Measurements from ENCODE around the gene CNTNAP2.
"Not testable (repeated sequence)": the region's sequence is repeated elsewhere in the genome, so short reads cannot be mapped to it uniquely, and the experiment has no call there.

Gene CNTNAP2

GRCh38 chr7:147775516-147776284 lies 1659.1 kb downstream of the CNTNAP2 start:
- H3K18ac ChIP-seq (ENCODE audit: low read length) = no peak overlapping the region
- no peak overlapping the region for H3K9ac ChIP-seq (ENCODE audit: low read length)
- H3K36me3 ChIP-seq (ENCODE audit: control insufficient read depth, insufficient read depth, low read length) = no peaks in the 10 kb centered on the region
- H2BK120ac ChIP-seq (ENCODE audit: low read depth, low read length) = no peak overlapping the region
- H3K56ac ChIP-seq (ENCODE audit: low read length) = no peak overlapping the region
- H2AK5ac ChIP-seq (ENCODE audit: low read length) = no peak overlapping the region
- H2BK5ac ChIP-seq (ENCODE audit: low read length) = no peak overlapping the region
- H3K23ac ChIP-seq (ENCODE audit: low read length) = no peak overlapping the region
- DNase-seq = peak; percentile 6
- no peak overlapping the region for H4K5ac ChIP-seq (ENCODE audit: low read length)
- no peaks in the 10 kb centered on the region for H3K27me3 ChIP-seq (ENCODE audit: insufficient read depth, low read length, poor library complexity)
- no peaks in the 10 kb centered on the region for H3K79me2 ChIP-seq (ENCODE audit: control insufficient read depth, insufficient read depth, low read length)
- no peak overlapping the region for H4K8ac ChIP-seq (ENCODE audit: low read depth, low read length)
- H3K4me1 ChIP-seq (ENCODE audit: control insufficient read depth, low read depth, low read length) = no peaks in the 10 kb centered on the region
- no CpG with 5 or more reads among the region's 1 CpG for WGBS (ENCODE audit: extremely low coverage, insufficient coverage, low lambda C conversion rate)
- no peak overlapping the region for H3K4me3 ChIP-seq (ENCODE audit: low read length)
- no peak overlapping the region for H3K27ac ChIP-seq (ENCODE audit: low read depth, low read length)
- no peak overlapping the region for H3K4me2 ChIP-seq (ENCODE audit: low read length)
- no peak overlapping the region for H2BK15ac ChIP-seq (replicated peaks; ENCODE audit: low read depth)
- no peak overlapping the region for H3K4ac ChIP-seq (ENCODE audit: low read depth, low read length)
- no peaks in the 10 kb centered on the region for H3K79me1 ChIP-seq (ENCODE audit: low read length)

DNA sequence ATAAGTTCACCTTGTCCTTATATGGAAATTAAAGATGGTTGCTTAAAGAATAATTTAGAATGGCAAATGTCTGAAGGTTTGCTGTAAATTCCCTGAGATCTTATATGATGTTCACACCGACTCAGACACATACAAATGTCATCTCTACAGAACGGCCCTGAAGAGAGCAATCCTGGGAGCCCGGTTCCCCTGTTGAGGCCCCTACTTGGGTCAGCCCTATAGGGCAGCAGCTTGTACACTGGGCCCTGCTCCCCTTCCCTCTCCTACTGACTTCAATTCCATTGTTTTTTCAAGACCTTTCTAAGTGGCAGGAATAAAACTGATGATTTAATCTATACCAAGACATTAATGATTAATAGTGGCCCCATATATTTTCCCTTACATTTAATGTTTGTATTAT lies 1660.7 kb downstream of the CNTNAP2 start:
- Histone ChIP-seq H3K79me2 (ENCODE audit: control insufficient read depth, insufficient read depth, low read length) (no peaks in the 10 kb centered on the region), H2BK15ac (replicated peaks; ENCODE audit: low read depth) (no peak overlapping the region), H2AK5ac (ENCODE audit: low read length) (no peak overlapping the region), H3K4ac (ENCODE audit: low read depth, low read length) (no peak overlapping the region), H3K36me3 (ENCODE audit: control insufficient read depth, insufficient read depth, low read length) (no peaks in the 10 kb centered on the region), H3K27me3 (ENCODE audit: insufficient read depth, low read length, poor library complexity) (no peaks in the 10 kb centered on the region), H4K5ac (ENCODE audit: low read length) (no peak overlapping the region), H3K56ac (ENCODE audit: low read length) (no peak overlapping the region), H3K27ac (ENCODE audit: low read depth, low read length) (no peak overlapping the region), H3K4me3 (ENCODE audit: low read length) (no peak overlapping the region), H3K4me2 (ENCODE audit: low read length) (no peak overlapping the region), H3K23ac (ENCODE audit: low read length) (no peak overlapping the region), H2BK120ac (ENCODE audit: low read depth, low read length) (no peak overlapping the region), H3K79me1 (ENCODE audit: low read length) (no peaks in the 10 kb centered on the region), H3K4me1 (ENCODE audit: control insufficient read depth, low read depth, low read length) (no peaks in the 10 kb centered on the region), H3K9ac (ENCODE audit: low read length) (no peak overlapping the region), H2BK5ac (ENCODE audit: low read length) (no peak overlapping the region), H3K18ac (ENCODE audit: low read length) (no peak overlapping the region), H4K8ac (ENCODE audit: low read depth, low read length) (no peak overlapping the region)
- no CpG with 5 or more reads among the region's 3 CpGs for WGBS (ENCODE audit: extremely low coverage, insufficient coverage, low lambda C conversion rate)
- DNase-seq = no peak

- H2BK15ac ChIP-seq (replicated peaks; ENCODE audit: low read depth) = no peak overlapping the region
- H3K4me3 ChIP-seq (ENCODE audit: low read length) = no peak overlapping the region
- H2BK120ac ChIP-seq (ENCODE audit: low read depth, low read length) = no peak overlapping the region
- no peak overlapping the region for H2BK5ac ChIP-seq (ENCODE audit: low read length)
- DNase-seq = no peak
- no peak overlapping the region for H3K56ac ChIP-seq (ENCODE audit: low read length)
- WGBS (ENCODE audit: extremely low coverage, insufficient coverage, low lambda C conversion rate) = no CpG with 5 or more reads among the region's 3 CpGs
- H3K27me3 ChIP-seq (ENCODE audit: insufficient read depth, low read length, poor library complexity) = no peaks in the 10 kb centered on the region
- H3K27ac ChIP-seq (ENCODE audit: low read depth, low read length) = no peak overlapping the region
- no peaks in the 10 kb centered on the region for H3K4me1 ChIP-seq (ENCODE audit: control insufficient read depth, low read depth, low read length)
- no peak overlapping the region for H2AK5ac ChIP-seq (ENCODE audit: low read length)
- H3K36me3 ChIP-seq (ENCODE audit: control insufficient read depth, insufficient read depth, low read length) = no peaks in the 10 kb centered on the region
- no peak overlapping the region for H3K18ac ChIP-seq (ENCODE audit: low read length)
- no peaks in the 10 kb centered on the region for H3K79me1 ChIP-seq (ENCODE audit: low read length)
- no peak overlapping the region for H3K9ac ChIP-seq (ENCODE audit: low read length)
- H3K79me2 ChIP-seq (ENCODE audit: control insufficient read depth, insufficient read depth, low read length) = no peaks in the 10 kb centered on the region
- H3K23ac ChIP-seq (ENCODE audit: low read length) = no peak overlapping the region
- H4K5ac ChIP-seq (ENCODE audit: low read length) = no peak overlapping the region
- H3K4me2 ChIP-seq (ENCODE audit: low read length) = no peak overlapping the region
- H3K4ac ChIP-seq (ENCODE audit: low read depth, low read length) = no peak overlapping the region
- H4K8ac ChIP-seq (ENCODE audit: low read depth, low read length) = no peak overlapping the region
Measured at GRCh38 chr7:147779949-147780348, 1663.3 kb downstream of the CNTNAP2 start.

DNA sequence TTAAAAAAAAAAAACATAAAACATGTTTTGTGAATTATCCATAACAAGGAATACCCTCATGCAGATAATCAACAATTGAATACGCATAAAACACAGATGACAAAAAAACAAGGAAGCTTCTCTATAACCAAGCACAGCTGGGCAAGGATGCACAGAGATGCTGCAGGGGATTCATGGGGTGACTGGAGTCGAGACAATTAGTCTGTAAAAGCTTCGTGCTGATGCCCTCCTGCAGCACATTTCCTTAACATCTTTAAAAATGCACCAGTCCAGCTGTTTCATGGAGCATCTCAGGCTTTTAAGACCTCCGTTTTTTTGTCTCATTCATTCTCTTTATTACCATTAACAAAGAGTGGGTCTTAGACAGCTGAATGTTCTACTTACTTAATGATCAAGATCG lies 1680.0 kb downstream of the CNTNAP2 start:
- no peak overlapping the region for H4K8ac ChIP-seq (ENCODE audit: low read depth, low read length)
- WGBS (ENCODE audit: extremely low coverage, insufficient coverage, low lambda C conversion rate) = no CpG with 5 or more reads among the region's 5 CpGs
- no peaks in the 10 kb centered on the region for H3K4me1 ChIP-seq (ENCODE audit: control insufficient read depth, low read depth, low read length)
- no peaks in the 10 kb centered on the region for H3K36me3 ChIP-seq (ENCODE audit: control insufficient read depth, insufficient read depth, low read length)
- H3K9ac ChIP-seq (ENCODE audit: low read length) = no peak overlapping the region
- no peak overlapping the region for H2BK5ac ChIP-seq (ENCODE audit: low read length)
- no peak overlapping the region for H3K56ac ChIP-seq (ENCODE audit: low read length)
- H3K18ac ChIP-seq (ENCODE audit: low read length) = no peak overlapping the region
- no peak overlapping the region for H2BK120ac ChIP-seq (ENCODE audit: low read depth, low read length)
- no peak overlapping the region for H2AK5ac ChIP-seq (ENCODE audit: low read length)
- no peak overlapping the region for H2BK15ac ChIP-seq (replicated peaks; ENCODE audit: low read depth)
- no peak overlapping the region for H4K5ac ChIP-seq (ENCODE audit: low read length)
- no peaks in the 10 kb centered on the region for H3K27me3 ChIP-seq (ENCODE audit: insufficient read depth, low read length, poor library complexity)
- no peak overlapping the region for H3K4me2 ChIP-seq (ENCODE audit: low read length)
- H3K79me1 ChIP-seq (ENCODE audit: low read length) = no peaks in the 10 kb centered on the region
- no peak overlapping the region for H3K27ac ChIP-seq (ENCODE audit: low read depth, low read length)
- H3K4me3 ChIP-seq (ENCODE audit: low read length) = no peak overlapping the region
- no peak for DNase-seq
- H3K4ac ChIP-seq (ENCODE audit: low read depth, low read length) = no peak overlapping the region
- no peaks in the 10 kb centered on the region for H3K79me2 ChIP-seq (ENCODE audit: control insufficient read depth, insufficient read depth, low read length)
- H3K23ac ChIP-seq (ENCODE audit: low read length) = no peak overlapping the region

GRCh38 chr7:147798001-147798400 lies 1681.4 kb downstream of the CNTNAP2 start:
- no peak overlapping the region for H3K4me2 ChIP-seq (ENCODE audit: low read length)
- H3K79me2 ChIP-seq (ENCODE audit: control insufficient read depth, insufficient read depth, low read length) = no peaks in the 10 kb centered on the region
- DNase-seq = no peak
- no peak overlapping the region for H2BK15ac ChIP-seq (replicated peaks; ENCODE audit: low read depth)
- H3K56ac ChIP-seq (ENCODE audit: low read length) = no peak overlapping the region
- no peak overlapping the region for H3K23ac ChIP-seq (ENCODE audit: low read length)
- H4K5ac ChIP-seq (ENCODE audit: low read length) = no peak overlapping the region
- no peaks in the 10 kb centered on the region for H3K36me3 ChIP-seq (ENCODE audit: control insufficient read depth, insufficient read depth, low read length)
- no peak overlapping the region for H2BK5ac ChIP-seq (ENCODE audit: low read length)
- H4K8ac ChIP-seq (ENCODE audit: low read depth, low read length) = no peak overlapping the region
- H3K79me1 ChIP-seq (ENCODE audit: low read length) = no peaks in the 10 kb centered on the region
- H2BK120ac ChIP-seq (ENCODE audit: low read depth, low read length) = no peak overlapping the region
- no peak overlapping the region for H2AK5ac ChIP-seq (ENCODE audit: low read length)
- H3K4me3 ChIP-seq (ENCODE audit: low read length) = no peak overlapping the region
- H3K27me3 ChIP-seq (ENCODE audit: insufficient read depth, low read length, poor library complexity) = no peaks in the 10 kb centered on the region
- no peak overlapping the region for H3K18ac ChIP-seq (ENCODE audit: low read length)
- H3K4ac ChIP-seq (ENCODE audit: low read depth, low read length) = no peak overlapping the region
- H3K9ac ChIP-seq (ENCODE audit: low read length) = no peak overlapping the region
- no peak overlapping the region for H3K27ac ChIP-seq (ENCODE audit: low read depth, low read length)
- no peaks in the 10 kb centered on the region for H3K4me1 ChIP-seq (ENCODE audit: control insufficient read depth, low read depth, low read length)
- WGBS (ENCODE audit: extremely low coverage, insufficient coverage, low lambda C conversion rate) = no CpG with 5 or more reads among the region's 5 CpGs

DNA sequence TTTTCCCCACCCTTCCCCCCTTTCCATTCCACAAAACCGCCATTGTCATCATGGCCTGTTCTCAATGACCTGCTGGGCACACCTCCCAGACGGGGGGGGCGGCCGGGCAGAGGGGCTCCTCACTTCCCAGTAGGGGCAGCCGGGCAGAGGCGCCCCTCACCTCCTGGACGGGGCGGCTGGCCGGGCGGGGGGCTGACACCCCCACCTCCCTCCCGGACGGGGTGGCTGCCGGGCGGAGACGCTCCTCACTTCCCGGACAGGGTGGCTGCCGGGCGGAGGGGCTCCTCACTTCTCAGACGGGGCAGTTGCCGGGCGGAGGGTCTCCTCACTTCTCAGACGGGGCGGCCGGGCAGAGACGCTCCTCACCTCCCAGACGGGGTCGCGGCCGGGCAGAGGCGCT lies 1685.2 kb downstream of the CNTNAP2 start:
- H2BK15ac ChIP-seq (replicated peaks; ENCODE audit: low read depth); H3K9ac ChIP-seq (ENCODE audit: low read length); H3K4me3 ChIP-seq (ENCODE audit: low read length); H2BK120ac ChIP-seq (ENCODE audit: low read depth, low read length); H3K27me3 ChIP-seq (ENCODE audit: insufficient read depth, low read length, poor library complexity); H3K79me1 ChIP-seq (ENCODE audit: low read length); H2AK5ac ChIP-seq (ENCODE audit: low read length); H4K8ac ChIP-seq (ENCODE audit: low read depth, low read length); H4K5ac ChIP-seq (ENCODE audit: low read length); H3K79me2 ChIP-seq (ENCODE audit: control insufficient read depth, insufficient read depth, low read length); DNase-seq; H3K27ac ChIP-seq (ENCODE audit: low read depth, low read length); H3K18ac ChIP-seq (ENCODE audit: low read length); H3K36me3 ChIP-seq (ENCODE audit: control insufficient read depth, insufficient read depth, low read length); H3K56ac ChIP-seq (ENCODE audit: low read length); H3K23ac ChIP-seq (ENCODE audit: low read length); H3K4me1 ChIP-seq (ENCODE audit: control insufficient read depth, low read depth, low read length); H3K4me2 ChIP-seq (ENCODE audit: low read length); H3K4ac ChIP-seq (ENCODE audit: low read depth, low read length); H2BK5ac ChIP-seq (ENCODE audit: low read length): not testable (repeated sequence)
- no CpG with 5 or more reads among the region's 30 CpGs for WGBS (ENCODE audit: extremely low coverage, insufficient coverage, low lambda C conversion rate)
